Natural killer cell (primary cell): ENCODE measurements around the gene RUNX2. TPM values are rescaled to one million over a fixed set of nuclear protein-coding genes. Genes with fewer than 3 reads are reported as not detected.

ENCODE experiments used
- ATAC-seq, 3 donors: fragments of 150-1000 bp in 2 of 3; fragments of 200-7000 bp in 1 of 3; cut with Tn5 transposase; 1 replicate in 1 of 3; 2 replicates in 2 of 3; pipeline ENCODE4 v1.10.0; 2021; ENCODE audit warnings: mild to moderate bottlenecking in 2 of 3, moderate library complexity in 2 of 3
- DNase-seq, 2 donors: peaks; one replicate each; pipeline versions ENCODE4 v3.0.0 to v3.0.0-alpha.2; 2013 to 2021; ENCODE audit warnings: mixed read lengths in 1 of 2
- H3K27ac ChIP-seq: one replicate; pipeline ENCODE4 v1.5.1; 2013; ENCODE audit warnings: mild to moderate bottlenecking, low read length
- H3K27me3 ChIP-seq: one replicate; pipeline ENCODE4 v1.6.1; 2013; ENCODE audit warnings: low read length; ENCODE audit not compliant: control insufficient read depth, insufficient read depth
- H3K36me3 ChIP-seq: one replicate; pipeline ENCODE4 v1.6.1; 2013; ENCODE audit warnings: low read length; ENCODE audit not compliant: control insufficient read depth, insufficient read depth
- H3K4me1 ChIP-seq: one replicate; pipeline ENCODE4 v1.6.1; 2013; ENCODE audit warnings: low read length; ENCODE audit not compliant: control insufficient read depth, insufficient read depth
- H3K4me3 ChIP-seq: one replicate; pipeline ENCODE4 v1.5.1; 2013; ENCODE audit warnings: low read length
- H3K9me3 ChIP-seq: one replicate; pipeline ENCODE4 v1.6.1; 2013; ENCODE audit warnings: low read length; ENCODE audit not compliant: control insufficient read depth, insufficient read depth
- H3K27ac Mint-ChIP-seq, 2 donors: one replicate each; pipeline ENCODE4 v1.8.0; 2022; ENCODE audit warnings: mild to moderate bottlenecking in 2 of 2, mixed read lengths in 2 of 2, moderate library complexity in 1 of 2
- H3K27me3 Mint-ChIP-seq, 2 donors: one replicate each; pipeline ENCODE4 v1.8.0; 2022; ENCODE audit warnings: low read depth in 2 of 2, mixed read lengths in 2 of 2
- H3K36me3 Mint-ChIP-seq: one replicate; pipeline ENCODE4 v1.8.0; 2022; ENCODE audit warnings: mixed read lengths
- H3K4me1 Mint-ChIP-seq, 2 donors: one replicate each; pipeline ENCODE4 v1.8.0; 2022; ENCODE audit warnings: mixed read lengths in 2 of 2
- H3K4me3 Mint-ChIP-seq: one replicate; pipeline ENCODE4 v1.8.0; 2022; ENCODE audit warnings: mild to moderate bottlenecking, moderate library complexity, mixed read lengths
- H3K9me3 Mint-ChIP-seq, 2 donors: one replicate each; pipeline ENCODE4 v1.8.0; 2022; ENCODE audit warnings: mixed read lengths in 2 of 2
- CTCF ChIP-seq: fragments of 200-600 bp; IDR thresholded peaks from one replicate; pipeline ENCODE4 v1.8.0; 2022; ENCODE audit warnings: antibody characterized with exemption
- WGBS: methylation state at CpG from one replicate; pipeline ENCODE4 v1.1.7; 2013; ENCODE audit warnings: missing lambda C conversion rate; ENCODE audit not compliant: insufficient coverage; 5-methylcytosine and 5-hydroxymethylcytosine counted together
- intact Hi-C: fragments of 100-400 bp; cut with micrococcal nuclease; formaldehyde crosslinking; loops from one replicate; pipeline ENCODE4 v1.14.2; 2022
- total RNA-seq, 4 donors: library from RNA; stranded (reverse); fragments of 120-200 nt in 1 of 4; gene quantifications; one replicate each; pipeline versions ENCODE4 v1.2.3 to v1.2.4, GENCODE V29; 2013 to 2022

Gene RUNX2
- total RNA-seq, 3 donors from 2014 or later (not counting 1 experiment from before 2014, with no cell fraction given) = 5.0 to 19.2 (median 7.0) TPM

GRCh38 chr6:45441851-45442453 is 113.8 kb downstream of the RUNX2 start:
- Mint-ChIP-seq H3K27me3 (no peaks in the 10 kb centered on the region), H3K4me3 (no peak overlapping the region), H3K4me1 (peaks cover 8 to 22% of the 10 kb centered on the region in 2 donors), H3K36me3 (no peaks in the 10 kb centered on the region), H3K9me3 (no peaks in the 10 kb centered on the region), H3K27ac (no peak overlapping the region)
- ATAC-seq = peak in 1 of 3 donors; percentile 17
- TF ChIP-seq CTCF = no peak
- no peaks in the 10 kb centered on the region for H3K9me3 ChIP-seq
- intact Hi-C loops = no loop called here
- H3K4me3 ChIP-seq = no peak overlapping the region
- peak in 1 of 2 donors; percentile 44 for DNase-seq
- peaks cover 15% of the 10 kb centered on the region for H3K36me3 ChIP-seq
- WGBS = 75% methylated on average over 6 of the region's 6 CpGs
- H3K27me3 ChIP-seq = no peaks in the 10 kb centered on the region
- H3K4me1 ChIP-seq = peaks cover 35% of the 10 kb centered on the region
- no peak overlapping the region for H3K27ac ChIP-seq

GRCh38 chr6:45442716-45443115 is 114.6 kb downstream of the RUNX2 start:
- Mint-ChIP-seq H3K36me3 (no peaks in the 10 kb centered on the region), H3K4me3 (no peak overlapping the region), H3K4me1 (peaks cover 6 to 18% of the 10 kb centered on the region in 2 donors), H3K27ac (no peak overlapping the region), H3K27me3 (peaks cover 3 to 4% of the 10 kb centered on the region in 2 donors), H3K9me3 (no peaks in the 10 kb centered on the region)
- no peak overlapping the region for H3K27ac ChIP-seq
- no peak for TF ChIP-seq CTCF
- H3K4me1 ChIP-seq = peaks cover 36% of the 10 kb centered on the region
- H3K9me3 ChIP-seq = no peaks in the 10 kb centered on the region
- DNase-seq = no peak
- H3K27me3 ChIP-seq = no peaks in the 10 kb centered on the region
- peaks cover 15% of the 10 kb centered on the region for H3K36me3 ChIP-seq
- no peak for ATAC-seq
- 95% methylated on average over 3 of the region's 3 CpGs for WGBS
- H3K4me3 ChIP-seq = no peak overlapping the region
- intact Hi-C loops = no loop called here

GRCh38 chr6:45445364-45445748 is 117.2 kb downstream of the RUNX2 start:
- H3K27me3 Mint-ChIP-seq = peaks cover 6 to 7% of the 10 kb centered on the region in 2 donors
- H3K4me1 Mint-ChIP-seq = peaks cover 6 to 24% of the 10 kb centered on the region in 2 donors
- H3K4me3 ChIP-seq = no peak overlapping the region
- peak overlapping the region in 1 of 2 donors; percentile 49 for H3K27ac Mint-ChIP-seq
- no peak overlapping the region for H3K4me3 Mint-ChIP-seq
- no peak for TF ChIP-seq CTCF
- peak overlapping the region; percentile 1 for H3K27ac ChIP-seq
- no peaks in the 10 kb centered on the region for H3K9me3 ChIP-seq
- DNase-seq (no peak), ATAC-seq (no peak)
- WGBS = no CpG with 5 or more reads among the region's 2 CpGs
- H3K9me3 Mint-ChIP-seq = no peaks in the 10 kb centered on the region
- H3K36me3 ChIP-seq = peaks cover 3% of the 10 kb centered on the region
- H3K27me3 ChIP-seq = no peaks in the 10 kb centered on the region
- H3K36me3 Mint-ChIP-seq = no peaks in the 10 kb centered on the region
- peaks cover 42% of the 10 kb centered on the region for H3K4me1 ChIP-seq
- intact Hi-C loops = no loop called here
